ENCODE data around the gene TCEANC2.
"Not testable (repeated sequence)": the region's sequence is repeated elsewhere in the genome, so short reads cannot be mapped to it uniquely, and the experiment has no call there.

Gene TCEANC2

DNA sequence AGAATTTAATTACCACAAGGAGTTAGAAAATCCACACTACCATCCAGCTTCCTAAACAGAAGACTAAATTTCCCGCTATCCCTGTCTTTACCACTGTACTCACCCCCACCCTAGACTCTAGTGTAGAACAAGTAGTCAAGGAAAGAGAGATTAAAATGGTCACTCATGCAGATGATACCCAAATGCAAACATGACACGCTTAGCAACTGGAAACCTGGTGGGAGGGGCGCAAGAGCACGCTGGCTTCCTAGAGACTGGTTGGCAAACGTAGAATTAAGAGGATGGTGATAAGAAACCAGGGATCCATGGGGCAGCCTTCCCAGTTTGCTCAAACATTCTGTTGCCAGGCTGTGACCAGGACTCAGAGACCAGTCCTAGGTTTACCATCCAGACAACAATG, 25.6 kb upstream of the TCEANC2 start:
- no peak for DNase-seq (ENCODE audit: low spot score)

DNA sequence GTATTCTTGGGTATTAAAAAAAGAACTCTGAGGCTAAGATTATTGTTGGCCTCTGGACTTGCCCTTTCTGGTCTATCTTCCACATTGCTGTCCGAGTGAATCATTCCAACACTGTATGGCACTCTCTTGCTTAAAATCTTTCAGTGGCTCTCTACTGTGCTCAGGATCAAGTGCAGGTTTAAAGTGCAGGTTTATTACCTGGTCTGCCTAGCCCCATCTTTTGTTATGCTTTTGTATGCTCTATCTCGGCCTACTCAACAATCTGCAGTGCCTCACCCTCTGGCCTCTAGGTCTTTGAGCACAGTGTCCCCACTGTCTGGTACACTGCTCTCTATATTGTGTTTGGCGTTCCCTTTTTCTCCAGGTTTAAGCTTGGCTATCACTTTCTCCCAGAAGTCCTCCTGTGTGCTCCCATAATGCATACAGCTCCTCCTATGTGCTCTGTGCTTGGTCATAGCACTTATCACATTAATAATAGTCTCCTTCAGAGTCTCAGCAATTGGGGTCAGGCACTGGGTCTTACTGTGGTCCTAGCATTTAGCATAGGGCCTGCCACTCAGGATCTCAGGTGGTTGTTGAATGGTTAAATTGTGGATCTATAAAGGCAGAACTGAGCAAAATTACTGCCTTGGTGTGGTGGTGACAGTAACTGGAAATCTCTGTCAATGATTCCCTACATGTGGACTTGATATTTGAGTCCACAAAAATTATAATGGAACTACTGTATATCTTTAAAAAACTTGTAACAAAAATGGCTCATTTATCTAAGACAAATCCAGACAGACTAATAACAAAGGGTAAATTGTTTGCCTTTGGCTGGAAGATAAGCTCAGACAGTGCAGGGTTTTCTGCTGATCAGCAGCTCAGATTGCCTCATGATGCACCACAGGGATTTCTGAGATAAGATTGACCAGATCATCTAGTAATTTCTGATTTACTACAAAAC, 24.8 kb upstream of the TCEANC2 start:
- no peak for DNase-seq (ENCODE audit: low spot score)

- DNase-seq (ENCODE audit: low spot score) = no peak
Observed at GRCh38 chr1:54037476-54037875, 15.9 kb upstream of the TCEANC2 start.

DNA sequence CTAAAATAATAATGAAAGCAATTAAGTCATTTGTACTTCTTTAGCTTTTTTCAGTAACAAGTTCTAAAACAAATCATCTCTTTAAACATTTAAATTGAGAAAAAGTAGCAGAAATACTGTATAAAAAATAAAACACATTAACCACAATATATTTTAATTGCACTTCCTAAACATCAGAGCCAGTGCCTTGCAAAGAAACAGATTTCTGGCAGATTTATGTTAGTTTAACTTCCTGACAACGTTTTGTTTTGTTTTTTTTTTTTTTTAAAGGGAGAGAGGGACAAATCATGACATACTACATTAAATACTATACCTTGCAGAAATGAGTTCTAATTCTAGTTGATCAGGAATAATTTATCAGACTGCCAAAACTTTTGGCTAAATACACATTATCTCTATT, 11.6 kb upstream of the TCEANC2 start:
- DNase-seq (ENCODE audit: low spot score) = no peak

GRCh38 chr1:54045496-54045895, 7.9 kb upstream of the TCEANC2 start:
- no peak for DNase-seq (ENCODE audit: low spot score)

- no peak for DNase-seq (ENCODE audit: low spot score)
Observed at GRCh38 chr1:54046671-54047383, 6.6 kb upstream of the TCEANC2 start.

DNA sequence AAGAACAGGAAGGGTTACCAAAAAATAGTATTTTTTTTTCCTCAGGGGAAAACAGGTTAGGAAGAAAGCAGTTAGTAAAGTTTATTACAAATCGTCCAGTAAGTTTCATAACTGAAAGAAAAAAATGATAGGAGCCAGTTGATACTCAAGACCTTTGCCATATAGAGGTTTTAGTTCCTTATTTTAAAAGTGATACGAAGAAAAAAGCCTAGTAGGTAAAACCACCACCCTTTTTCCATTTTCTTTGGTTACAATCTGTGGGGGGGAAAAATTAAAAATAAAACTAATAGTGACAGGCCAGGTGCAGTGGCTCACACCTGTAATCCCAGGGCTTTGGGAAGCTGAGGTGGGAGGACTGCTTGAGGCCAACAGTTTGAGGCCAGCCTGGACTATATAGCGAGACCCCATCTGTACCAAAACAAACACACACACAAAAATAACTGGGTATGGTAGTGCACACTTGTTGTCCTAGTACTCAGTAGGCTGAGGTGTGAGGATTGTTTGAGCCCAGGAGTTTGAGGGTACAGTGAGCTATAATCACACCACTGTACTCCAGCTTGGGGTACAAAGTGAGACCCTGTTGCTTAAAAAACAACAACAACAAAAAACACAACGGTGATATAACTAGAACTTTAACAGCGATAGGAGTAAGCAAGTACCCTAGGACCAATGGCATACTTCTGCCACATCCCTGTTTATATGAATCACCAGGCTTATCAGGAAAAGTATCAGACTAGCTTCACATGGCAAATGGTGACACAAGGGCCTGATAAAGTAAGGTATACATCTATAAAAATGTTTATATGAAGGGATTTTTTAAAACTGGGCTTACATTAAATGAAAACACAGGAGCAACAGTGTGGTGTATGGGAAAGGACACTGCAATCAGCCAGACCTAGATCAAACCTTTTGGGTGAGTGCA, 5.8 kb upstream of the TCEANC2 start:
- no peak for DNase-seq (ENCODE audit: low spot score)

DNA sequence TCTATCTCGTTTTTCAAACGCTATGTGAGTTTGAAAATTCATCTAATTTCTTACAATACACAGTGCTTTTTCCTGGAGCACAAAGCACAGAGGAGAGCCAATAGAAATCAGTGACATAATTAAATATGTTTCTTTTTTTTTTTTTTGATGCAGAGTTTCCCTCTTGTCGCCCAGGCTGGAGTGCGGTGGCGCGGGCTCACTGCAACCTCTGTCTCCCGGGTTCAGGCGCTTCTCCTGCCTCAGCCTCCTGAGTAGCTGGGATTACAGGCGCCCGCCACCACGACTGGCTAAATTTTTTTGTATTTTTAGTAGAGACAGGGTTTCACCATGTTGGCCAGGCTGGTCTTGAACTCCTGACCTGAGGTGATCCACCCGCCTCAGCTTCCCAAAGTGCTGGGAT, 3.0 kb upstream of the TCEANC2 start:
- not testable (repeated sequence) for DNase-seq (ENCODE audit: low spot score)

- peak; percentile 13 for DNase-seq (ENCODE audit: low spot score)
Observed at GRCh38 chr1:54051933-54052430, 1.4 kb upstream of the TCEANC2 start.

GRCh38 chr1:54052431-54052933, 926 bp upstream of the TCEANC2 start:
- DNase-seq (ENCODE audit: low spot score) = peak; percentile 32

DNA sequence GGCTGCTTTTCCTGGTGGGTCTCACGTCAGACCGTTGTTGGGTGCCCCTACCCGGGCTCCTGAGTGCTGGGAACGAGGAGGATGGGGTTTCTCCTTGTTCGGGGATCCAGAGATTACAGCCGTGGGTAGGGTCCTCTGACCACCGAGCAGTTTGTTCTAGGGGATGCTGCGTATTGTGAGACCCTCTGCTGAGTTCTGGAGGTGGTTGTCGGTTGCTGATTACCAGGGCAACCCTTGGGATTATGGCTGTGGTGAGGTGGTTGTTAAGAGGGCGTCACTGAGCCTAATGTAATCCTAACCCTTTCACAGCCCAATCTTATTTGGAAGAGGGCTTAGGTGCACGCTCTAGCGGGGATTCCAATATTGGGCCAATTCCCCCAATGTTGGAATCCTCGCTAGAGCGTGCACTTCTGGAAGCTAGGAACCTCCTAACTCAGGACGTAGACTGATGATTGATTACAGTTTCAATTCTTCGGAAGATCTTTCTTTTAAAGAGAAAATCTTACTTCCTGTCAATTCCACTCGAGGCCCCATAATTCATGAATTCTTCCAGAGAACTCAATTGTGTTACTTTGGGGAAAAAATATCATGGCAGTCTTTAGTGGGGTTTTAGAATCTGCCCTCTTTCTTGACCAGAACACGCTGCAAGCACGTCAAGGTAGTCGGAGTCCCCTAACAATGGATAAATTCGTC, 483 bp downstream of the TCEANC2 start:
- DNase-seq (ENCODE audit: low spot score) = peak; percentile 2

GRCh38 chr1:54054438-54054749, 986 bp downstream of the TCEANC2 start:
- no peak for DNase-seq (ENCODE audit: low spot score)

DNA sequence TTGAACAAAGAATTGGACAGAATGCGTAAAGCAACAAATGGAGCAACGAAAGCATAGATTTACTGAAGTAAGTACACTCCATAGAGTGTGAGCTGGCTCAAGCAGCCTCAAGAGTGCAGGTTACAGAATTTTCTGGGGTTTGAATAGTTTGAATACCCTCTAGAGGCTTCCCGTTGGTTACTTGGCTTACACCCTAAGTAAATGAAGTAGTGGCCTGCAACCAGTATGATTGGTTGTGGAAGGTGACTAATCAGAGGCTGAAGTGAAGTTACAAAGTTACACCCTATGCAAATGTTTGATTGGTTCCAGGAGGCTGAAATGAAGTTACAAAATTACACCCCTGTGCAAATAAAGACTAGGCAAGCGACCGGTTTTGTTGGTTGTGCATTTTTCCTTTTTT, 10.9 kb downstream of the TCEANC2 start:
- DNase-seq (ENCODE audit: low spot score) = no peak

- DNase-seq (ENCODE audit: low spot score) = no peak
Observed at GRCh38 chr1:54069791-54070170, 16.4 kb downstream of the TCEANC2 start.

DNA sequence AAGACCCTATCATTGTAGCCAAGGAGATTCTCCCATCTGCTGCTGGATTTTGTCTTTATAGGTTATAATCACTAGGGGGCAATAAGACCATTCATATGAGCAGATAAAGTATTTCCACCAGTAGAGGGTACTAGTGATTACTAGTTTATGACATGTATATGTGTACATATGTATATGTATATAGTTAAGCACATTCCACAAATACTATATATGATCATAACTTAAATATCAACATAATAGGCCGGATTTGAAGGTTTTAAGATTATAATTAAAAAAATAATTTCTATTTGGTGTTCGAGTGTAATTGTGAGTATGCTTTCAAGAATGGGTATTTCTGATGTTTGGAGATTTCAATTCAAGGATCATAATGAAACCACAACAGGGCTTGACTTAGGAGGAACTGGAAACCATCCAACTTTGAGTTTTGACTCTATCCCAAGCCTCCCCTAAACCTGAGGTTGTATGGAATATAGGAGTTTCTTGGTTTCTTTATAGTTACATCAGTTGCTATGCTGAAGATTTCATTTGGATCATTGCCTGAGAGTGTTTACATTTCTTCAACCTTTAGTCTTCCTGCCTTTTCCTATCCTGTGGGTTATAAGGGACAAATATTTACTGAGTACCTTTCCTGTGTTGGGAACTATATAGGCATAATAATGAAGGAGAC, 16.9 kb downstream of the TCEANC2 start:
- peak; percentile 69 for DNase-seq (ENCODE audit: low spot score)

DNA sequence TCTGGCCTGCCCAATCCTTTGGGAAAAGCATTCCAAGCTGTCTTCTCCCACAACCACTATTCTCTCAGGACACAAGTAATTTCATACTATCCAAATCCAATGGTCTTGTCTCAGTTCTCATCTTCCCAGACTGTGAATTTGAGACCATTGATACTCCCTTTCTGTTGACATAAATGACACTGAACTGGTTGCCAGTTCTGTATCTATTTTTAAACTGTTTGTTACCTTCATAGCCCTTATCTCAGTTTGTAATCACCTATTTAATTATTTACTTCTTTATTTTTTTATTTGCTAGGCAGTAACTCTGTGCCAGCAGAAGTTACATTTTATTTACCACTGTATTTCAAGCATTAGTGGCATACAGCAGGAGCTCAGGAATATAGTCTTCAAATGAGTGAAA, 24.0 kb downstream of the TCEANC2 start:
- DNase-seq (ENCODE audit: low spot score) = no peak

DNA sequence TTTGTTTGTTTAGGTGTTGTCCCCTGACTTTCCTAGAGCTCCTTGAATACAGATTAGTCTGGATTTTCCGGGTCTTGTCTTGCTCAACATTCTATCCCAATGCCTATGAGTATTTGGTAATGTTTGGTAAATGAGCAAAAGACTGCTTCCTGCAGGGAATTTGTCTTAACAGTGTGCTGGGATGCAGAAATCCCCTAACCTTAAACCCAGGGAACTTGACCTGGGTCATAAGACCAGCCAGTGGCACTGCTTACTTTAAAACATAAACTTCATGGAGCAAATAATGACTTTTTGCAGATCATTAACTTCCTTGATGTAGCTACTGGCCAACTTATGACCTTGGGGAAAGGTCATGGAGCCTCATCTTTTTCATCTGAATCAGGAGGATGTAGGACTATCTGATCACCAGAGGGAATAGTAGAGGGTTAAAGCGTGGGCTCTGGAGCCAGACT, 27.2 kb downstream of the TCEANC2 start:
- no peak for DNase-seq (ENCODE audit: low spot score)

- peak; percentile 74 for DNase-seq (ENCODE audit: low spot score)
Observed at GRCh38 chr1:54081306-54082270, 28.2 kb downstream of the TCEANC2 start.

GRCh38 chr1:54084794-54085193, 31.4 kb downstream of the TCEANC2 start:
- no peak for DNase-seq (ENCODE audit: low spot score)

DNA sequence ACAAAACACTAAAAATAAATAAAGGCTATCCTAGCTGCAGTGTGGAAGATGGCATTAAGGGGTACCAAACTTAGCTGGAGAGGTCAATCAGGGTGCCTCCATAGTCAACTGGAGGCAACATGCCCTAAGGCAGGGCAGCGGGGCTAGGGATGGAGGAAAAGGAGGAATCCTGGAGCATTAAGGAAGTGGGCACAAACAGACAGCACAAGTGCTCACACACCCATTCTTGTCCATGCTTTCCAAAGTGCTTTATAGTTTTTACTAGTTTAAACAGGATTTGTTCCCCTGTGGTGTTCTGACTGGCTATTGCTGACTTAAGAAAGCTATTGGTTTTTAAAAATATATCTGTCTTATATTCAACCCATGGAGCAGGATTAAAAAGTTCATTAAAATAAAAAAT, 33.3 kb downstream of the TCEANC2 start:
- DNase-seq (ENCODE audit: low spot score) = no peak
